GM12891 (cell line): ENCODE results near the gene NEDD9.
A peak's percentile ranks its signal among the peaks of the same experiment; 100 is the strongest.

Experiments
- PAX5 ChIP-seq: IDR thresholded peaks from 2 replicates; pipeline ENCODE4 v1.6.1; 2011; ENCODE audit warnings: low read length, moderate library complexity, mild to moderate bottlenecking; ENCODE audit not compliant: insufficient read depth, severe bottlenecking
- POLR2A ChIP-seq: IDR thresholded peaks from 2 replicates; pipeline ENCODE4 v1.6.1; 2011; ENCODE audit warnings: low read depth, low read length, control low read depth
- POLR2AphosphoS5 ChIP-seq: IDR thresholded peaks from 2 replicates; pipeline ENCODE4 v1.6.1; 2011; ENCODE audit warnings: low read depth, low read length, control low read depth
- TAF1 ChIP-seq: IDR thresholded peaks from 2 replicates; pipeline ENCODE4 v1.6.1; 2011; ENCODE audit warnings: low read depth, low read length, control low read depth

GRCh38 chr6:11232193-11232769 is at the start of gene NEDD9:
- TF ChIP-seq TAF1 (peak; percentile 82), POLR2AphosphoS5 (peak; percentile 89), POLR2A (peak; percentile 93), PAX5 (no peak)
